ENCODE results near the gene MSLN. TPM values are rescaled to one million over a fixed set of nuclear protein-coding genes. Genes with fewer than 3 reads are reported as not detected.
A peak's percentile ranks its signal among the peaks of the same experiment; 100 is the strongest.

Gene MSLN
- total RNA-seq, 1 donor from 2014 or later, result 0.91 TPM

DNA sequence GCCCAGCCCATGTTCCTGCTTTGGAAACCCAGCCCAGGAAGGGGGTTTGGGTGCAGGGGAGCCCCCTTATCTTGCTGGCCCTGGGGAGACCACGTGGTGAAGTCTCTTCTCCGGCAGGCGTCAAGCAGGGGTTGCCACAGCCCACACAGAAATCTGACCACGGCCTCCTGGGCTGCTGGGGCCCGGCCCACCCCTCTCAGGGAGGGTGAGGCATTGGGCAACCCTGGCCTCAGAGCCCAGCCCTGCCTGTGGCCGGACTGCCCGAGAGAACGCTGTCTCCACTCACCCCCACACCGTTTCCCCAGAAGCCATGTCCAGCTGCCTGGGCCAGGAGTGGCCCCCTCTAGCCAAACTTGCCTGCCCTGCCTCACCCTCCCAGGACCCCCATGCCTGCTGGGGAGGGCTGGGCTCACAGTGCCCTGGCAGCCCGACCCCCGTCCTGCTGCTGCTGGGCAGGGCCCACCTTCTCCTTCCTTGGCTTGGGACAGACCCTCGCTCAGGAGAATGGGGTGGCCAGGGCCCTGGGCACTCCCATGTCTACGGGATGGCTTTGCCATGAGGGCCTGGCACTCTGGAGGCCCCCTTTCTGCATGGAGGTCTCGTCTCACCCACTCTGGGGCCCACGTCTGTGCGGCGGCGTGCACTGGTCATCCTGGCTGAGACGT, 20.9 kb downstream of the MSLN start:
- intact Hi-C loops (cut with micrococcal nuclease), result no loop called here
- peaks cover 3% of the 10 kb centered on the region for H3K4me1 ChIP-seq
- no peak for DNase-seq
- H3K9me3 ChIP-seq (replicated peaks), result no peaks in the 10 kb centered on the region
- peaks cover 4% of the 10 kb centered on the region for H3K36me3 ChIP-seq
- H3K4me3 ChIP-seq, result no peak overlapping the region
- no peak overlapping the region for H3K27ac ChIP-seq (replicated peaks)
- TF ChIP-seq, protein P1, sequence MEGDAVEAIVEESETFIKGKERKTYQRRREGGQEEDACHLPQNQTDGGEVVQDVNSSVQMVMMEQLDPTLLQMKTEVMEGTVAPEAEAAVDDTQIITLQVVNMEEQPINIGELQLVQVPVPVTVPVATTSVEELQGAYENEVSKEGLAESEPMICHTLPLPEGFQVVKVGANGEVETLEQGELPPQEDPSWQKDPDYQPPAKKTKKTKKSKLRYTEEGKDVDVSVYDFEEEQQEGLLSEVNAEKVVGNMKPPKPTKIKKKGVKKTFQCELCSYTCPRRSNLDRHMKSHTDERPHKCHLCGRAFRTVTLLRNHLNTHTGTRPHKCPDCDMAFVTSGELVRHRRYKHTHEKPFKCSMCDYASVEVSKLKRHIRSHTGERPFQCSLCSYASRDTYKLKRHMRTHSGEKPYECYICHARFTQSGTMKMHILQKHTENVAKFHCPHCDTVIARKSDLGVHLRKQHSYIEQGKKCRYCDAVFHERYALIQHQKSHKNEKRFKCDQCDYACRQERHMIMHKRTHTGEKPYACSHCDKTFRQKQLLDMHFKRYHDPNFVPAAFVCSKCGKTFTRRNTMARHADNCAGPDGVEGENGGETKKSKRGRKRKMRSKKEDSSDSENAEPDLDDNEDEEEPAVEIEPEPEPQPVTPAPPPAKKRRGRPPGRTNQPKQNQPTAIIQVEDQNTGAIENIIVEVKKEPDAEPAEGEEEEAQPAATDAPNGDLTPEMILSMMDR (IDR thresholded peaks at IDR 0.05; ENCODE audit: borderline replicate concordance), result no peak
- H3K27me3 ChIP-seq (ENCODE audit: low read depth), result peaks cover 71% of the 10 kb centered on the region

DNA sequence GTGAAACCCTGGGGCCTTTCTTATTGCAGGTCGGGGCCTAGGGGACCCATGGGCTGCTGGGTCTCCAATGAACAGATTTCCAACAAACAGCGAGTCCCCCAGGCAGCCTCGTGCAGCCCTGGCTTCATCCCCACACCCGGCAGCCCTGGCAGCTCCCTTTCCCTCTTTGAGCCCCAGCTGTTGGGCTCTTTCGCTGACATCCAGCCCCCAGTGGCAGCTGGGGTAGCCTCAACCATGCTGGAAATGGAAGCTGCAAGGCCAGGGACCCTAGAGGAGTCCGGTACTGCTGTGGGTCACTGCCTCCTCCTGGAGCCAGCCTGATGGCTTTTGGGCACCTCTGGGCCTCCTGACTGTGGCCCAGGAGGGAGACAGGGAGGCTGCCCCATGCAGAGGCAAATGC, 21.7 kb downstream of the MSLN start:
- intact Hi-C loops (cut with micrococcal nuclease), result no loop called here
- Histone ChIP-seq H3K27me3 (ENCODE audit: low read depth) (peaks cover 63% of the 10 kb centered on the region), H3K9me3 (replicated peaks) (no peaks in the 10 kb centered on the region), H3K36me3 (peaks cover 8% of the 10 kb centered on the region), H3K4me1 (peaks cover 11% of the 10 kb centered on the region), H3K4me3 (no peak overlapping the region), H3K27ac (replicated peaks) (no peak overlapping the region)
- DNase-seq, result no peak
- TF ChIP-seq, protein P1 (IDR thresholded peaks at IDR 0.05; ENCODE audit: borderline replicate concordance), result no peak

DNA sequence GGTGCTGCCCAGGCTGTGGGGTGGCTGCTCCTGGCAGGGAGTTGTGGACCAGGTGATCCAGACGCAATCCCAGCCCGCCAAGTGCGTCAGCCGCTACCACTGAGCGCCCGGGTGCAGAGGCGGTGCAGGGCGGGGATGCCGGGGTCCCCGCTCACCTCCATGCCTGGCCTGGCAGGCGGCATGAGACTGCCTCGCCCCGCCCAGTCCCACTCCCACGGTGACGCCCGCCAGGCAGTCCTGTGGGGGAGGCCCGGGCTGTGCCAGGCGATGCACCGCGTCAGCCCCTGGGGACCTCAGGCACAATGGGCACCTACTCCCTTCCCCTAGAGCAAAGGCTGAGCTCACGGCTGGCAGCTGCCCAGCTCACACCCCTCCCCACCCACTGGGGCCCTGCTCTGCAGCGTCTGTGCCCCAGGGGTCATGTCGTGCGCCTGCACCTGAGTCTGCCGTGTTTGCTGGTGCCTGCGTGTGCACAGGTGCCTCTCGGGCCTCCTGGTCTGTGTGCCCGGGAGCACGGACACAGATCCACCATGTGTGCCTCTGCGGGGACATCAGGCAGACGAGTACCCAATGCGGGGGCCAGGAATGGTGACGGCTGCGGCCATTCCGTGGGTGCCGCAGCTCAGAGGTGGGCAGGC, 22.4 kb downstream of the MSLN start:
- Histone ChIP-seq H3K27ac (replicated peaks) (no peak overlapping the region), H3K27me3 (ENCODE audit: low read depth) (peaks cover 57% of the 10 kb centered on the region), H3K36me3 (peaks cover 8% of the 10 kb centered on the region), H3K4me3 (no peak overlapping the region), H3K9me3 (replicated peaks) (no peaks in the 10 kb centered on the region), H3K4me1 (peaks cover 17% of the 10 kb centered on the region)
- DNase-seq, result no peak
- intact Hi-C loops (cut with micrococcal nuclease), result no loop called here
- TF ChIP-seq, protein P1 (IDR thresholded peaks at IDR 0.05; ENCODE audit: borderline replicate concordance), result no peak

DNA sequence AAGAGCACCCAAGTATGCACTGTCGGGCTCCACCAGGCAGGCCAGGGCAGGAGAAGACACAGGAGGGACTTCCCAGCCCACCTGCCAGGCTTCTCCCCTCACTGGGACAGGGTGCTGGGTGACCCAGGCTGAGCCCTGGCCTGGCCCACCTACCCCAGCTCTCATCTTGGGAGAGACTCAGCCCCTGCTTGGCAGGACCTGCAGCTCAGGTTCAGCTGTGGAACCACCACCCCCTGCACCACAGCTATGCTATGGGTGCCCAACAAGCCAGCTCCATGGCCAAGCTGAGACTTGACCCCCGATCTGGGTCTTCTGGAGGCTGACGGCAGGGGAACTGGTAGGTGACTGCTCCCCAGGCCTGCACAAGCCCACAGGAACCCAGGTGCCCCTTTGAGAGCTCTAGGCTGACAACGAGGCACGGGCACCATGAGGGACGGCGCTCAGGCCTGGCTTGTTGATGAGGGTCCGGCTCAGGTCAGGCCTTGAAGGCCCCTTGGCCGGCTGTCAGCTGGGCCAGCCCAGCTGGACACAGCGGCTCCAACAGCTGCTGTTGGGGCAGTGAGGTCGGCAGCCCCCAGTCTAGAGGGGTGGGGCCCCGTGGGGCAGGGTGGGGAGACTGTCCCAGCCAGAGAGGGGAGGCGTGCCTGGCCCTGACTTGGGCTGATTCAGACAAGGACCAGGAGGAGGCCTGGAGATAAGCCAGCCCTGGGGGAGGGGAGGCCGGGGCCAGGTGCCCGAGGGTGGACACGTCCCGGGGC, 23.0 kb downstream of the MSLN start:
- Histone ChIP-seq H3K4me1 (peaks cover 21% of the 10 kb centered on the region), H3K4me3 (no peak overlapping the region), H3K36me3 (peaks cover 8% of the 10 kb centered on the region), H3K27me3 (ENCODE audit: low read depth) (peaks cover 50% of the 10 kb centered on the region), H3K27ac (replicated peaks) (no peak overlapping the region), H3K9me3 (replicated peaks) (no peaks in the 10 kb centered on the region)
- intact Hi-C loops (cut with micrococcal nuclease), result no loop called here
- TF ChIP-seq, protein P1 (IDR thresholded peaks at IDR 0.05; ENCODE audit: borderline replicate concordance), result no peak
- DNase-seq, result peak; percentile 30

DNA sequence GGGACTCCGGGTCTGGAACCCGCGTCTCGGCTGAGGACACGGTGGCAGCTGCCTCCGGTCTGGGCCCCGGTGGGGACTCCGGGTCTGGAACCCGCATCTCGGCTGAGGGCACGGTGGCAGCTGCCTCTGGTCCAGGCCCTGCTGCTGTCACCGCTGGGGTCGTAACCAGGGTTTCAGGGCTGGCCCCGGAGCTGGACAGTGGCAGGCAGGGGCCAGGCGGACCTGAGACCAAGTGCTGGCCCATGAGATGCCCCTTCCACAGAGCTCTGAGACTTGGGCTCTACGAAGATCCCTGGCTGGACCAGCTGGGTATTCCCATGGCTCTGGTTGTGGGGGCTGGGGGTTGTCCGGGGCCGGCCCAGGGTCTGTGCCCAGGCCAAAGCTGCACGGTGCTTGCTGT, 23.9 kb downstream of the MSLN start:
- TF ChIP-seq, protein P1 (IDR thresholded peaks at IDR 0.05; ENCODE audit: borderline replicate concordance), result no peak
- H3K27me3 ChIP-seq (ENCODE audit: low read depth), result peaks cover 41% of the 10 kb centered on the region
- no peak overlapping the region for H3K4me3 ChIP-seq
- intact Hi-C loops (cut with micrococcal nuclease), result no loop called here
- no peak for DNase-seq
- no peak overlapping the region for H3K27ac ChIP-seq (replicated peaks)
- H3K9me3 ChIP-seq (replicated peaks), result no peaks in the 10 kb centered on the region
- peaks cover 29% of the 10 kb centered on the region for H3K4me1 ChIP-seq
- peaks cover 8% of the 10 kb centered on the region for H3K36me3 ChIP-seq
